Measurements from ENCODE around the gene SWI5.

SWI5 gene

DNA sequence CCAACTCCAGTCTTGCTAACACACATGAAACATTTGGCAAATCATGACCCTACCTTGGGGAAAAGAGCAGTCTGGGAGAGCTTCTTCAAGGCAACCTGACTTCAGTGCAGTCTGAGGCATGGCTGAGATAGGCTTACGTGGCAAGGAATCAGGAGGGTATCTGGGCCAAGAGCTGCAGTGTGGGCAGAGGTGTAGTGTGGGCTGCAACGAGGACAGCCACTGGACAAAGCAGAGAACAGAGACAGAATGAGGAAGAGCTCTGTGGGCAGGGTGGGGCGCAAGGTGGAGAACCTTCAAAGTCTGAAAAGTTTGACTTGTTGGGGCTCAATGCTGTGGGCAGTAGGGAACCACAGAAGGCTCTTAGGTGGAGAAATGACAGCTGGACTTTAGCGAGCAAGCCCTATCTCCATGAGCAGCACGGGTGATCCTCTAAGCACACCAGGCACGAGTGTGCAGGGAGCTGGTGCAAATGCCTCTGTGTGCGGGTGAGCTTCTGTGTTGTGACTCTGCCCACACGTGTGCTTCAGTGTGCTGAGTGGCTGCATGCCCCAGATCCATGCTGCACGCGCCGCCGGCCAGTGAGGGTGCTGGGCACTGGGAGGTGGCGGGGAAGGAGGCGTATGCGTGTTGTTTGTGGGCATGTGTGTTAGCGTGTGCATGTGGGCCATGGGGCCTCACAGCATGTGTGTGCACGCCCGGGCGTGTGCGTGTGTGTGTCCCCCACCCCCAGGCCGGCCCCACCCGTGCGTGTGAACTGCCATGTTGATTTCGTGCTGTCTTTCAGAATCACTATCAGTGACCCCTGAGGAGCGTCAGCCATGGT lies 23.5 kb upstream of the SWI5 start:
- no peak for DNase-seq

GRCh38 chr9:128253140-128253990 lies 22.7 kb upstream of the SWI5 start:
- DNase-seq = no peak

- DNase-seq = no peak
These were observed 22.1 kb upstream of the SWI5 start for GRCh38 chr9:128253991-128254346.

DNA sequence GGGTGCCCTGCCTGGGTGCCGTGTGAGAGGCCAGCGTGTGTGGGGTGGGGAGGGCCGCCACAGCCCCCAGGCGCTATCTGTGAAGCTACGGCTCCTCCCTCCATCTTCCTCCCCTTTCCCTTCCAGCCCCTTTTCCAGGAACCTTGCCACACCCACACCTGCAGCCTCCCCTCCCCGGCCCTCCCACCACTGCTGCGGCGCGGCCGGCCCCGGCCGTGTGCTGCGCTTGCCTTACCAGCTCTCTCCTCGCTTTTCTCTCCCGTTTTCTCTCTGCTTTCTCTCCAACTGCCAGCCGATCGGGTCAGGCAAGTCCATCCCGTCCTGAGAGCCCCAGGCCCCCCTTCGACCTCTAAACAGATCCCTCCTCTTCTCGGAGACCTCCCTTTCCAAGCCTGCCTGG lies 21.7 kb upstream of the SWI5 start:
- DNase-seq = no peak

- DNase-seq = peak; percentile 72
These were observed 21.0 kb upstream of the SWI5 start for GRCh38 chr9:128254855-128255759.

DNA sequence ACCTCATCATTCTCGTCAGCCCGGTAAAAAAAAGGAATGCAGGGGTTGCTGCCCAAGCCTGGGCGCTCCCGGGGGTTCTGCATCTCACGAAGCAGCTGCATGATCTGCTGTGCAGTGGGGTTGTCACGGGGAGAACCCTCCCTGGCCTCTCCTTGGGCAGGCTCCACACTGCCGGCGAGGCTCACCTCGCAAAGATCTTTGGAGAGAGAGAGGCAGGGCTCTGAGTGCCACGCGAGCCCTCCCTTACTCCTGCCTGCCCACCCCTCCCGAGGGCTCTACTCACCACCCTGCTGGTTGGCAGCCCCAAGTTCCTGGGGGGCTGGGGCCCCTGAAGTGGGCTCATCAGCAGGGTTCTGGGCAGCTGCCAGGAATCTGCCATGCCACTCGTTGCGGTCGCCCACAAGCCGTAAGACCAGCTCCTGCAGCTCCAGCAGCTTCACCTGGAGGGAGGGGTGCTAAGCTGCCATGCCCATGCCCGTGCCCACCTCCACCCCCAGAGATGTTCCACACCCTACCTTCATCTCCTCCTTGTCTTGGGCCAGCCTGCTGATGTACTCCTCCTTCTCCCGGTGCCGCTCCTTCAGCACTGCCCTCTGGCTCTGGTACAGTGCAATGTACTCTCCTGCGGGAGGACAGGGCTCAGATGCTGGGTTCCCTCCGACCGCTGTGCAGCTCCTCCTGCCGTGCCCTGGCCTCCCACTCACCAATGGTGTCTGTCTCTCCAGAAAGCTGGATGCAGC lies 18.8 kb upstream of the SWI5 start:
- DNase-seq = no peak

- DNase-seq = no peak
These were observed 18.2 kb upstream of the SWI5 start for GRCh38 chr9:128257907-128258306.

DNA sequence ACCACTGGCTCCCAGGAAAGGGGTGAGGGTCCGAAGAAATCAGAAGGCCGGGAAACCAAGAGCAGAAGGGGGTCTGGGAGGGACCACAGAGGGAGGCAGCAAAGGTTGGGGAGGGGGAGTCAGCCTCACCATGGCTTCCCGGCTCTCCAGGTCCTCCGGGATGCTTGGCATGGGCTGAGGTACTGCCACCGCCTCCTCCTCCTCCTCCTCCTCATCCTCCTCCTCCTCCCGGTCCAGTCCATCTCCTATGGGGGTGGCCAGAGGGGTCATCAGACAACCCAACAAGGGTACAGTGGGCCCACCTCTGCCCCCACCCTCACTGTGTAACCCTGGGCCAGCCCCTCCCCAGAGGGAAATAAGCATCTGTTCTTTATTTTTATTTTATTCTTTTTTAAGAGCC lies 17.8 kb upstream of the SWI5 start:
- no peak for DNase-seq

DNA sequence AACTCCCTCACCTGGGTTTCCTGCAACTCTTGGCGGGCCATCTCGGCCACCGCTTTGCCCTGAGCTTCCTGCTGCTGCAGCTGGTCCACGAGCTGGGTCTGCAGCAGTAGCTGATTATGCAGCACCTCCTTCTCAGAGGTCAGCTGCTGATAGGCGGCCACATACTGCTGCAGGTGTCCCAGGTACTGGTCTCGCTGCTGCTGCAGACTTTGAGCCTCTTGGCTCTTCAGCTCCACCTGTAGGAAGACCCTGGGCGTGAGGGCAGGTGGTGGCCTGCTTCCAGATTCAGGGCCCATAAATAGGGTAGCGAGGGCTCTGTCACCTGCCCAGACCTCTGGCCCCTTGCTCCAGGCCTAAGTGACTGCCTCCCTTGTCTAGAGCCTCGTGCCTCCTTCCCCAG lies 16.9 kb upstream of the SWI5 start:
- no peak for DNase-seq

DNA sequence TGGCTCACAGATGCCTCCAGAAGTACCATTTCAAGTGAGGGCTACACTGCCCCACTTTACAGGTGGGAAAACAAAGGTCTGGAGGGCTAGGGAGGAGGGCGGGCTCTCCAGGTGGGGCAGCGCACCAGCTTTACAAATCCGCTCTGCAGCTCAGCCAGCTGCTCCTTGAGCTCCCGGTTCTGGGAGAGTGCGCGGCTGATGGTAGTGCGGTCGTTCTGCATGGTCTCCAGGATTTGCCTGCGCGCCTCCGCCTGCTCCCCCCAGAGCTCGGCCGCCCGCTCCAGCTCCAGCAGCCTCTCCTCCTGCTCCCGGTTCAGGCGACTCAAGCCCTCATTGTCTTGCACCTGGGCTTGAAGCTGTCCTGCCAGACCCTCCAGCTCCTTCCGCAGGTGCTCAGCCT lies 15.7 kb upstream of the SWI5 start:
- no peak for DNase-seq

DNA sequence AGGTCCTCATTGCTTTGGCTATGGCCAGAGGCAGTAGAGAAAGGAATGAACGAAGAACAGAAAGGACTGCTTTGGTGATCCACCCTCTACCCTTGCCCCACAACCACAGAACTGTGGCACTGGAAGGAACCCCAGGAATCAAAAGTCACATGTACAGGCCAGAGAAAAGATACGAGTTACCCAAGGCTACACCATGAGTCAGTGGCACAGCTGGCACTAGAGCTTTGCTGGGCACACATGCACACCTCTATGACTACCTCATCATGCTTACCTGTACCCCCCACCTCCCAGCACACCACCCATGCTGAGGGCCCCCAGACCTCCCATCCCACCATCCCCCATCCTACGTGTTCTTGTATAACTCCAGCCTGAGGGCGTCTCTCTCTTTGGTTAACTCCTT lies 13.4 kb upstream of the SWI5 start:
- no peak for DNase-seq

- DNase-seq = no peak
These were observed 10.7 kb upstream of the SWI5 start for GRCh38 chr9:128265348-128265847.

- DNase-seq = no peak
These were observed 9.0 kb upstream of the SWI5 start for GRCh38 chr9:128266868-128267590.

GRCh38 chr9:128271112-128271511 lies 5.0 kb upstream of the SWI5 start:
- no peak for DNase-seq

DNA sequence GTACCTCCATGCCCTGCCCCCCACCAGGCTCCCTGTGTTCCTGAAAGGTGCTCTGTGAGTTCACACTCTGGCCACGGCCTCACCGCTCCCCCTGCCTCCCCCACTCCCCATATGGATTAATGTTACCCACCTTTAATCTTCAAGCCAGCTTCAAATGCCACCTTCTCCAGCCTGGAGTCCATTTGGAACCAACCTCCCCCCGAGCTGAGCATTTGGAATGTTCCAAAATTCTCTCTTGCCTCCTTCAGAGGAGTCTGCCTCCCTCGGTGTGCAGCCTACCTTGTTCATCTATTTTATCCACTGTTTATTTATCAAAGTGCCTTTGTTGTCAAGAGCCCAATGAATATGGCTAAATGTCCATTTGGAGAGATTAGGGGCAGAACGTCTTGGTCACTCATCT lies 4.6 kb upstream of the SWI5 start:
- no peak for DNase-seq

DNA sequence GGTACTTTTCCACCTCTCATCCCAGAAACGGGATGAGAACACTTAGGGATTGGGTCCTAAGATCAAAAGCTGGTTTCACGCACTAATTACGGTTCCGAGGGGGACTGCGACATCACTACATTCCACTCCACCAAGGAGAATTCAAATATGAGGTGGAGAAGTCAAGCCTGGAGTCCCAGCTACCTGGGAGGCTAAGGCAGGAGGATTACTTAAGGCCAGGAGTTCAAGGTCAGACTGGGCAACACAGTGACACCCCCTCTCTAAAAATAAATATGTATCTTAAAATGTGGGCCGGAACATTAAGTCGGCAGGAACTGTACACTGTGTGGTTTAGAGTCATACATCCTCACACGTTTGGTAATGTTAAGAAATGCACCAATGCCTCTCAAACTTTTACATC lies 1.8 kb upstream of the SWI5 start:
- no peak for DNase-seq

DNA sequence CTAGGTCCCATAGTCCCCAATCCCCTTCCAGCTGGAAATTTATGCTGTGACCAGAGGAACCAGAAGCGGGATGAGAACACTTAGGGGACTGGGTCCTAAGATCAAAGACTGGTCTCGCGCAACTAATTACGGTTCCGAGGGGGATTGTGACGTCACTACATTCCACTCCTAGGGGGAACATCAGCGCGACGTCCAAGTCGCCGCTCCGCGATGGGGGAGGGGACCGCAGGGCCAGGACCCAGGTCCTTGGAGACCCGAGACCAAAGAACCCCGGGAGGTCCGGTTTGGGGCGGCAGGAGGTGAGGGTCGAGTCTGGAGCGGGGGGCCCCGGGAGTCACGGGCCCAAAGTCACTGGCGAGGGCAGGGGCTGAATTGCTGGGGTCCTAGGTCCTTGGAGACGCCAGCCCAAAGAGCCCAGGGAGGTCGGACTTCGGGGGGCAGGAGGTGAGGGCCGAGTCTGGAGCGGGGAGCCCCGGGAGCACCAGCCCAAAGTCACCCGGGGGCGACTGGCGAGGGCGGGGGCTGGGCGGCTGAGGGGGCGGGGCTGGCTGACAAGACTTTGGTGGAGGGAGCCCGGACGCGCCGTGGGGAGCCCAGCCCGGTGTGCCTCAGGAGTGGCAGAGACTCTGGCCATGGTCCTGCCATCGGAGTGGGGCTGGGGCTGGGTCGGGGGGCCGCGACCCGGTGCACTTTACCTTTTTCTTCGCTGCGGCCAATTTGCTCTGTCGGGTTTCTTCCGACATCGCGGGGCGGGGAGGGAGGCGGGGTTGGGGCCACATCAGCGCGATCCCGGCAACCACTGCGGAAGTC lies 673 bp upstream of the SWI5 start, which contains the start of gene GOLGA2:
TSS of gene GOLGA2 (minus strand) at position 810 of the 810 bp plus-strand sequence. CDS start at position 779, 31 bp downstream.
- DNase-seq = no peak

GRCh38 chr9:128276574-128277270 lies 646 bp downstream of the SWI5 start:
- no peak for DNase-seq
